ENCODE results near the gene TRAF2. TPM values are rescaled to one million over a fixed set of nuclear protein-coding genes. Genes with fewer than 3 reads are reported as not detected.

TRAF2 gene
- total RNA-seq, 1 experiment from 2014 or later: 10.1 TPM

DNA sequence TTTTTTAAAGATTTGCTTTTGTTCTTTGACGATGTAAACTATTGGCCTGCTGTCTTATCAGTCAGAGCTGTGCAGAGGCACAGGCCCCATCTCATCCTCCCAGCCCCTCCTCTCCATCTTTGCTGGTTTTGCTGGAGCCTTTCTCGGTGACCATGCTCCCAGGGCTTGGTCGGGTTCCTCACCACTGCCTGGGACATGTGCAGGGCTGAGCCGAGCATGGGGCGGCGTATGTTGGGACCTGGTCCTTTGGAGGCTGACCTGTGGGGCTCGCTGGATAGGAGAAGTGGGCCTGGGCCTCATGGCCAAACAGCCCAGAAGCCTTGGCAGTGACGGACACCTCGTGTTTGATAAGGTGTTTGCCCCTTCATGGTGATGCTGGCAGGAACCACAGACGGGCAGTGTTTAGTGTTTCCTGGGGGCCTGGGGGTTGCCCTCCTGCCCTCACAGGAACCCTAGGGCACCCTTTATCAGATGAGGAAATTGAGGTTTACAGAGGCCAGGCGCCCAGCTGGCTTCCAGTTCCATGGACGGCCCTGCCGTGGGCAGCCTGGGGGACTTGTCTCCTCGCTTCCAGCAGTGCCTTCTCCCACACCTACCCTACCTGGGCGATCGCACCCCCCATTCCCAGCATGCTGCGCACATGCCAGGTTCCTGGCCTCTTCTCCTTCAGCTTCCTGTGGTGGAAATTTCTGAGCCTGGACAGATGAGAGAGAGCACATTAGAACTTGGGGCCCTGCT lies 27.6 kb downstream of the TRAF2 start:
- no peak for DNase-seq (ENCODE audit: low read depth)

DNA sequence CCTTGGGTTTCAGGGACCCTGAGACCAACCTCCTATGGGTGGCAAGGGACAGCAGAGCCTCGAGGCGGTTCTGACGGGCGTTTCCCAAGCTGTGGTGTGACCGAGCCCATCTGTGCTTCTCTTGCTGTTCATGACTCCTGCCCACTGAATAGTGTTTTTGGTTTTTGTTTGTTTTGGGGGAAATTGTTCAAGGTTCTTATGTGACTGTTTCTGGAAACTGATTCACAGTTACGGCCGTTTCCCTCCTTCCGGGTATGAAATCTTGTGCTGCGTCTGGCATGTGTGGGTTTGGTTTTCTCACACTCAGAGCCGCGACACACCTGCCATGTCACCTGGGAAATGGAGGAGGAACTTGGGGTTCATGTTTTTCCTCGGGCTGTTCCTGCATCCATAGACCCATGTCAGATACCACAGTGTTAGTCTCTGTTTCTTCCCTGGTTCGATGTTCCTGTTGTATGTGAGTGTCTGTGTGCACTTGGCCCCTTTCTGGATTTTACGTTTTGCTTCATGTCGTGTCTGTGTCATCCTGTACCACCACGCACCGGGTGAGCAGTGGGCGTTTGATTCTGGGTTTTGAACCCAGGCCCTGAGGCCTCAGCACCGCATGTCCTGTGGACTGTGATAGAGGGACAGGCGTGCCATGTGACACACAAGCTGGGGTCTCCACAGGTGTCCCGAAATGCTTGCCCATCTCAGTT lies 29.5 kb downstream of the TRAF2 start:
- DNase-seq (ENCODE audit: low read depth): no peak

DNA sequence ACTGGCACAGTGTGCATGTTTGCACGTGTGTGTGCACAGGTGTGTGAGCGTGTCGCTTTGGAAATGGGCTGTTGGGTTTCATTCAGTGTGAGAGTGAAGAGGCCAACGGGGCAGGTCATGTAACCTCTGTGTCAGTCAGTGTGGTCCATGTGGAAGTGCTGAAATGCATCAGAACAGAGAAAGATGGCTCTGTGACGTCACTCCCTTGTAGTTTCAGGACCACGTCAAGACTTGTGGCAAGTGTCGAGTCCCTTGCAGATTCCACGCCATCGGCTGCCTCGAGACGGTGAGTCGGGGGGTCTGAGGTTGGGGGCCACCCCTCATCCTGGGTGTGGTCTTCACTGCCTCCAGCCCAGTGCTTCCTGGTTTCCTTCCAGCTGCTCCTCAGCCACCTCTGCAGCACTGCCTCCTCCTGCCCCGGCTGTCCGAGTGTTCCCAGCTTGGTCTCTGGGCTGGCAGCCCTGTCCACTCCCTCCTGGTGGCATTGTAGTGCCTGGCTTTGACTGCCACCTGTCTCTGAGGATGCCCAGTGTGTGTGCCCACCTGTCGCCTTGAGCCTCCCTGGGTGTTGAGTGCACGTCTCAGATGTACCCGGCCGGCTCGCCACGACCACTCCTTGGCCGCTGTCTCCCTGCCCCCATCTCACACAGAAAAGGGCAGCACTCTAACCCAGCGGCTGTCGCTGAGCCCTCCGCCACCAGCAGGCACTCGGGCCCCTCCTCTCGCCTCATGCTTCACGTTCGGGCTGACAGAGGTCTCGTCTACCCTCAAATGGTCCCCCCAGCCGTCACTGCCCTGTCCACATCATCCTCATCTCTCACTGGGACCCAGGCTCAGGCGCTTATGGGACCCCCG lies 30.2 kb downstream of the TRAF2 start:
- no peak for DNase-seq (ENCODE audit: low read depth)

DNA sequence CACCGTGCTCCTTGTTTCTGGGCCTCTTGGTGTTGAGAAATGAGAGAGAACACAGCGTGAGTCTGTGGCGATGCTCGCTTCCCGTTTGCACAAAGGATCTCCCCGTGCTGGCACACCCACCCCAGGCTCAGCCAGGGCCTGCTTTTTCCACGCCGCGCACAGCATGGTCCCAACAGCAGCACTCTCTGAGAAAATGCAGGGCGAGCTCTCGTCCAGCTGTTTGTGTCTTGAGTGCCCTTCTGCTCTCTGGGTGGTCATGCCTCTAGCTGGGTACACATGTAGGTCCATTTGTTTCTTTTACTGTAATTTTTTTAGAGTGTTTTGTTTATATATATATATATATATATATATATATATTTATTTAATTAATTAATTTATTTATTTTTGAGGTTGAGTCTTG lies 31.6 kb downstream of the TRAF2 start:
- DNase-seq (ENCODE audit: low read depth): no peak

DNA sequence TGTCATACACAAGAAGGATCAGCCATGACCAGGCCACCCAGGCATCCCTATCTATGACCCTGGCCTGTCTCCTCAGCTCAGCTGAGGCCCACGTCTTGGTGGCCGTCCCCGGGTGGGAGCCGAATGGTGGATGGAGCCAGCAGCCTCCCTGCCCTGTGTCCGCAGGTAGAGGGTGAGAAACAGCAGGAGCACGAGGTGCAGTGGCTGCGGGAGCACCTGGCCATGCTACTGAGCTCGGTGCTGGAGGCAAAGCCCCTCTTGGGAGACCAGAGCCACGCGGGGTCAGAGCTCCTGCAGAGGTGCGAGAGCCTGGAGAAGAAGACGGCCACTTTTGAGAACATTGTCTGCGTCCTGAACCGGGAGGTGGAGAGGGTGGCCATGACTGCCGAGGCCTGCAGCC lies 33.8 kb downstream of the TRAF2 start:
- DNase-seq (ENCODE audit: low read depth): no peak

DNA sequence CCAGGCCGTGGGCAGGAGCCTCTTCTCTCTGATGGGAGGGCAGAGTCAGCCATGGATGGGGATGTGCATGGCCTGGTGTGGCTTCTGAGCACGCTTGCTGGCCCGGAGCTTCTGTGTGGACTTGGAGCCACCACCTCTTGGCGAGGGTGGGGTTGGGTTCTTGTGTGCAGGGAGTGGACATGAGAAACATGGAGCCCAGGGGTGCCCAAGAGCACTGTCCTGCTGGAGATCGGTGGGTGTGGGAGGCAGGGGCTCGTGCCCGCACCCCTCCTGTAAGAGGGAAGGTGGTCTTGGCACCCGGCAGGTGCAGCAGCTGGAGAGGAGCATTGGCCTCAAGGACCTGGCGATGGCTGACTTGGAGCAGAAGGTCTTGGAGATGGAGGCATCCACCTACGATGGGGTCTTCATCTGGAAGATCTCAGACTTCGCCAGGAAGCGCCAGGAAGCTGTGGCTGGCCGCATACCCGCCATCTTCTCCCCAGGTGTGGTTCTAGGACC lies 34.5 kb downstream of the TRAF2 start:
- DNase-seq (ENCODE audit: low read depth): no peak

DNA sequence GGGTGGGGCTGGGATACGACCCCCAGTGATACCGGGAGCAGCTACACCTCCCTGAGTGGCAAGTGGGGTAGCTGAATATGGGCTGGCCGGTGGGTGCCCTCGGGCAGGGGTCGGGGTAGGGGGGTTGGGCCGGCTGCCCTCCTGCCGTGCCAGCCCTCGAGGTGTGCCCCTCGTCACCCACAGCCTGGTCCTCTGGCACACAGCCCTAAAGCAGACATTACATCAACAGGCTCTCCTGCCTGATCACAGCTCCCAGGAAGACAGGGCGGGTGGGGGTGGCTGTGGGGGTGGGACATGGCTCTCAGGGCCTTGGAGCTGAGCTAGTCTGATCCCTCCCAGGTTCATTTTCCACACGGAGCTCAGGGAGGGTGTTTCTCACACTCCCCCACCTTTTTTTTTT lies 35.0 kb downstream of the TRAF2 start:
- no peak for DNase-seq (ENCODE audit: low read depth)

DNA sequence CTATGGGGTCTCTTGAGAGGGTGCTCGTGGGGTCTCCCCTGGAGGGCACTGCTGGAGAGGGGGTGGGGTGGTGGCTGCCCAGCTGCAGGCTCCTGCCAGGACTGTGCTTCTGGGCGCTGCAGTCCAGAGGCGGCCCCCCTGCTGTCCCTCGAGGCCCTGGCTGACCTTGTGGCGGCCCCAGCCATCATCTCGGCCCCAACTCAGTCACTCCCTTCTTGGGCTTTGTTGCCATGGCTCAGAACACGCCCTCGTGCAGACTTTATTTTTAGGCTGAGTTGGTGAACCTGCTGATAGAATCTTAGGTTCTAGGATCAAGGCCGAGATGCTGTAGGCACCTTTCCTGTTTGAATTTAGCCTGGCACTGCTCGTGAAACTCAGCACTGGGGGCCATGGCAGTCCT lies 35.4 kb downstream of the TRAF2 start:
- DNase-seq (ENCODE audit: low read depth): no peak

DNA sequence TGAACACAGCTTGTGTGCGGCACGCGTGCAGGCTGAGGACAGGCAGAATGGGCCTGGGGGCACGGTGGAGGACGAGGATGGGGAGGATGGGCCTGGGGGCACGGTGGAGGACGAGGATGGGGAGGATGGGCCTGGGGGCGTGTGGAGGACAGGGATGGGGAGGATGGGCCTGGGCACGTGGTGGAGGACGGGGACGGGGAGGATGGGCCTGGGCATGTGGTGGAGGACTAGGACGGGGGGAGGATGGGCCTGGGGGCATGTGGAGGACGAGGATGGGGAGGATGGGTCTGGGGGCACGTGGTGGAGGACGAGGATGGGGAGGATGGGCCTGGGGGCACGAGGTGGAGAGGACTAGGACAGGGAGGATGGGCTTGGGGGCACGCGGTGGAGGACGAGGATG lies 36.2 kb downstream of the TRAF2 start:
- DNase-seq (ENCODE audit: low read depth): no peak

DNA sequence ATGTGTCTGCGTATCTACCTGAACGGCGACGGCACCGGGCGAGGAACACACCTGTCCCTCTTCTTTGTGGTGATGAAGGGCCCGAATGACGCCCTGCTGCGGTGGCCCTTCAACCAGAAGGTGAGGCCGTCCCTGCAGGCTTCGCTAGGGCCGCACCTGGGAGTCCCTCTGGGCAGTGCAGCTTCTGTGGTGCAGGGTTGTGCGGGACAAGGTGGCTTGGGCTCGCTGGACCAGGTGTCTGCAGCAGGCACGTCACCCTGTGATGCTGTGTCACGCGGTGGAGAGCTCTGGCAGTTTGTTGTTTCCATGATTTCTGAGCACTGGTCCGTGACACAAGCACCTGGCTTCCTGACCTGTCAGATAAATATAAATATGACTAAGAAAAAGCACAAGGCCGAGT lies 37.6 kb downstream of the TRAF2 start:
- DNase-seq (ENCODE audit: low read depth): no peak

DNA sequence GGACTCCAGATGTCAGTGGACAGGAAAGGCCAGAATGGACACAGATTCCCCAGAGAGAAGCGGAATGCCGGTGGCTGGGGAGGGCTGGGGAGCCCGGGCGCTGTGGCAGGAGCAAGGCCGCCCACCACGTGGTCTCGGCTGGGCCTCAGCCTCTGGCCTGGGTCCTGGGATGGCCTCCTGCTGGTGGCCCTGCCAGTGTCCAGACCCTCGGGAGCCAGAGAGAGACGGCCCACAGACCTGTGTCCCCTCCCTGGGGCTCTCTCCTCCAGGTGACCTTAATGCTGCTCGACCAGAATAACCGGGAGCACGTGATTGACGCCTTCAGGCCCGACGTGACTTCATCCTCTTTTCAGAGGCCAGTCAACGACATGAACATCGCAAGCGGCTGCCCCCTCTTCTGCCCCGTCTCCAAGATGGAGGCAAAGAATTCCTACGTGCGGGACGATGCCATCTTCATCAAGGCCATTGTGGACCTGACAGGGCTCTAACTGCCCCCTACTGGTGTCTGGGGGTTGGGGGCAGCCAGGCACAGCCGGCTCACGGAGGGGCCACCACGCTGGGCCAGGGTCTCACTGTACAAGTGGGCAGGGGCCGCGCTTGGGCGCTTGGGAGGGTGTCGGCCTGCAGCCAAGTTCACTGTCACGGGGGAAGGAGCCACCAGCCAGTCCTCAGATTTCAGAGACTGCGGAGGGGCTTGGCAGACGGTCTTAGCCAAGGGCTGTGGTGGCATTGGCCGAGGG lies 39.3 kb downstream of the TRAF2 start:
- no peak for DNase-seq (ENCODE audit: low read depth)

DNA sequence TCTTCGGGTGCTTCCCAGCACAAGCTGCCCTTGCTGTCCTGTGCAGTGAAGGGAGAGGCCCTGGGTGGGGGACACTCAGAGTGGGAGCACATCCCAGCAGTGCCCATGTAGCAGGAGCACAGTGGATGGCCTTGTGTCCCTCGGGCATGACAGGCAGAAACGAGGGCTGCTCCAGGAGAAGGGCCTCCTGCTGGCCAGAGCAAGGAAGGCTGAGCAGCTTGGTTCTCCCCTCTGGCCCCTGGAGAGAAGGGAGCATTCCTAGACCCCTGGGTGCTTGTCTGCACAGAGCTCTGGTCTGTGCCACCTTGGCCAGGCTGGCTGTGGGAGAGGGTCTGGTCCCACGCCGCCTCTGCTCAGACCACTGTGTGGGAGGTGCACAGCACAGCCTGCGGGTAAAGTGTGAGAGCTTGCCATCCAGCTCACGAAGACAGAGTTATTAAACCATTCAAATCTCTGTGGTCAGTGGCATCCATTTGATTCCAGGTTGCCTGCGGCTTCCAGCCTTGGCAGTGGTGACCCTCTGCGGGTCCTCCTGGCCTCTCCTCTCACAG lies 39.9 kb downstream of the TRAF2 start:
- no peak for DNase-seq (ENCODE audit: low read depth)

DNA sequence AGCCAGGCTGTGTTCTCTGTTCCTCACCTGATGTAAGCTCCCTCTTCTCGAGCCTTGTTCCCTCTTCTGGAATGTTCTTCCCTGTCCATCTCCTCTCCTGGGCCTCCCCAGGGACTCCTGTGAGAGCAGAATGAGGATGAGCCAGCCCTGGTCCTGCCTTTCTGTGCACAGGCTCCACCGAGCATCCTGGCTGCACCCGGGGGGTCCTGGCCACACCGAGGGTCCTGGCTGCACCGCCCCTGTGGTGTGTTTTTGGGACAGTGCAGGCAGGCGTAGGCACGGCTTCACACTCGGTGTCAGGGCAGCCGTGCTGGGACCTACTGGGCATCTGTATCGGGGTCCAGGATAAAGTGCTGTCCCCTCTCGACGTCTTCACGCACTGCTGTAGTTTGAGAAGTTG lies 40.4 kb downstream of the TRAF2 start:
- DNase-seq (ENCODE audit: low read depth): no peak

DNA sequence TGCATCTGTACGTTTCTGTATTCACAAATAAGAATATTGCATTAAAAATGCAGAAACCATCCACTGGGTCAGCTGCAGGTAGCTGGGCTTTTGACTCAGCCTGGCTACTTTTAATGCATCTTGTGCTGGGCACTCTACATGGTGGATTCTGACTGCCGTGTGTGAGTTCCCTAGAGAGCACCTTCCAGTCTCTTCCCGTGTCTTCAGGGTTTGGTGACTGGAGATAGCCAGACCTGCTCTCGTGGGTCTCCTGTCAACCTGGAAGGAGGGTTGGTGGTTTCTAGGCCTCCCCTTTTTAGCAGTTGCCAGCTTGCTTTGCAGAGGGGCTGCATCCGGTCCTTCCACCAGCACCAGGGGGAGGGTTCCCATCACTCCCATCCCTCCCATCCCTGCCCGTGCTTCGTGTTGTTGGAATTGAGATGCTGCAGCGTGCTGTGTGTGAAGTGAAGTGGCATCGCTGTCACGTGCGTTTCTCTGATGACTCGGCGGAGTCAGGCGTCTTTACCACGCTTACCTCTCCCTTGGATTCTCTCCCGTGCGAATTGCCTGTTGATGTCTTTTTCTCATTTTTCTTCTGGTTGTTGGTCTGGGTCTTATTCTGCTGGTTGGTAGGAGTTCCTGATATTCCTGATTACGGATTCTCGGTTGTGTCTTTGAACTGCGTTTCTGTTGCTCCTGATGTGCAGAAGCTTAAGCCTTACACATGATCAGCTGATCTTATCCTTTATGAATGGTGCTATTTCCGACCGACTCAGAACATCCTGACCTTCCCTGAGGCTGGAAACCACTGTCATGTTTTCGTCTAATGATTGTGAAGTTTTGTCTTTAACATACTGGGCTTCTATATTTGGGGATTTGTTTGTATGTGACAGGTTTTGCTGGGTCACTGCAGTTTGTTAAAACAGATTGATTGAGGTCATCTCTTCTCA lies 41.3 kb downstream of the TRAF2 start:
- peak; percentile 68 for DNase-seq (ENCODE audit: low read depth)

DNA sequence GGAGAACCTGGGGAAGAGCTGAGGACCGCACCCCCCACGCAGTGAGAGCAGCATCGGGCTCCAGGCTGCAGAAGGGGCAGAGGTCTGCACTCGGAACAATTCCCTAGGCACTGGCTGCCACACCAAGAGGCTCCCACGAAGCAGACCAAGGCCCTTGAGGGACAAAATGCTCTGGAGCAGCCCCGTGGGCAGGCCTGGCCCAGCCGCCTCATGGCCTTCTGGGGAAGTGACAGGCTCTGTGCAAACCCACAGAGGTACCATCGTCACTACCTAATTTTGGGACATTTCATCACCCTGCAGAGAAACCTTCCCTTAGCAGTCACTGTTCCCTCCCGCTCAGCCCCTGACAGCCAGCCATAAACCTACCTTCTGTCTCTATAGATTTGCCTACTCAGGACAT lies 42.3 kb downstream of the TRAF2 start:
- no peak for DNase-seq (ENCODE audit: low read depth)

DNA sequence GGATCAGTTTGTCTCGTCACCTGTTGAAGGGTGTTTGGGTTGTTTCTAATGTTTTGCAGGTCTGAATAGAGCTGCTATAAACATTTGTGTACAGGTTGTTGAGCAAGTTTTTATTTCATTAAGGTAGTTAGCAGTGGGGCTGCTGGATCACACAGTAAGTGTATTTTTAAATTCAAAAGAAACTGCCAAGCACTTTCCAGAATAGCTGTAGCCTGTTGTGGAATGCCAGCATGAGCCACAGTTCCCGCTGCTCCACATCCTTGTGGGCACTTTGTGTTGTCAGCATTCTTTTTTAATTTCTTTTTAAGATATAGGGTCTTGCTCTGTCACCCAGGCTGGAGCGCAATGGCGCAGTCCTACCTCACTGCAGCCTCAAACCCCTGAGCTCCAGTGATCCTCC lies 43.7 kb downstream of the TRAF2 start:
- no peak for DNase-seq (ENCODE audit: low read depth)

DNA sequence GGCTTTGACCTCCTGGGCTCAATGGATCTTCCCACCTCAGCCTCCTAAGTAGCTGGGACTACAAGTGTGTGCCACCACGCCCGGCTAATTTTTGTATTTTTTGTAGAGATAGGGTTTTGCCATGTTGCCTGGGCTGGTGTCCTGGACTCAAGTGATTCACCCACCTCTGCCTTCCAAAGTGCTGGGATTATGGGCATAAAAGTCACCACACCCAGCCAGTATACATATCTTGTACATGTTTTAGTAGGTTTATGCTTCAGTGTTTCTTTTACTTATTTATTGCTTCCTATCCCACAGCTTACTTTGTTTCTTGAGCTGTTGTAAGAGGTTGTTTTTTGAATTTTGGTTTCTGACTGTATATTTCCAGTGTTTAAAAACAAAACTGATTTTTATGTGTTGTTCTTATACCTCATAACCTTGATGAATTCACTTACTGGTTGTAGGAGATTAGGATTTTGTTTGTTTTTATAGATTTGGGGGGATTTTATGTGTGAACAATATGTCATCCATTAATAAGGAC lies 45.4 kb downstream of the TRAF2 start:
- DNase-seq (ENCODE audit: low read depth): no peak

DNA sequence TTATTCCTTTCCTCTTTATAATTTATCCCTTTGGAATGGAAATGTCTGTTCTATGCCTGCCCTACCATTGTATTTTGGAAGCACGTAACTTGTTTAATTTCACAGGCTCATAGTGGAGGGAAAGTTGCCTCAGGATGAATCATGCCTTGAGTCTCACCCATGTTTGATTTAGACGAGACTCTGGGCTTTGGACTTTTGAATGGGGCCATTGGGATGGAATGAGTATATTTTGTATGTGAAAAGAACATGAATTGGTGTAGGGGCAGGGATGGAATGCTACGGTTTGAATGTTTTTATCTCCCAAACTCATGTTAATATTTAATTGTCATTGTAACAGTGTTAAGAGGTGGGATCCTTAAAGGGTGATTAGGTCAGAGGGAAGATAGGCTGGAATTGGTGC lies 48.0 kb downstream of the TRAF2 start:
- DNase-seq (ENCODE audit: low read depth): no peak

DNA sequence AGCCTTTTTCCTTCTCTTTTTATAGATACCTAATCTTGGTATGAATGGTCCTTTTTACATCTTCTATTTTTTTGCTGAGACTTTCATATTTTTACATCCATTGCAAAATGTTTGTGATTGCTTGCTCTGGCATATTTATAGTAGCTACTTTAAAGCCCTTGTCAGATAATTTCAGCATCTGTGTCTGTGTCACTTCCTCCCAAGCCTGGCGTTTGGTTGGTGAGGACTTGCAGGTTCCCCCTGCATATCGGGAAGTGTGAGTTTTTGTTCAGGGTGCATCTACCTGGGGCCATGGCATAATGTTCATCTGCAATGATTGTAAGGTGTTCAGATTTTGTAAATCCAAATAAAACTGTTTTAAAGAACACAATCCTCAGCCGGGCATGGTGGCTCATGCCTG lies 49.3 kb downstream of the TRAF2 start:
- no peak for DNase-seq (ENCODE audit: low read depth)

DNA sequence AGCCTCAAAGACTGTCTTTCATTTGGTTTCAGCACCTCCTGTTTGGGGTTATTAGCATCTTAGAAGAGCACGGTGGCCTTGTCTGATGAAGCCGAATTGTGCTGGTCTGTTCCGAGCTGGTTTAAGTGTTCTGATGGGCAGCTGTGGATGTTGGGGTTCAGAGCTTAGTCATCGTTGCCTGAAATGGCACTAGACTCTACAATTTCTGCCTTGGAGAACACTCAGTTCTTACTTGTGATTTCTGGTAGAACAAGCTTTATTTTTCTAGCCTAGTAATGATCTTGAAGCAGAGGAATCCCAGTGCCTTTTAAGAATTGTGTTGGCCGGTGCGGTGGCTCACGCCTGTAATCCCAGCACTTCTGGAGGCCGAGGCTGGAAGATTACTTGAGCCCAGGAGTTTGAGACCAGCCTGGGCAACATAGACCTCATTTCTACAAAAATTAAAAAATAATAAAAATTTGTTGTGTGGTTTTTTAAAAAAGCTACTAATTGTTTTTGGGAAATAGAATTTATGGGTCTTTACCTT lies 50.4 kb downstream of the TRAF2 start:
- DNase-seq (ENCODE audit: low read depth): no peak

All from RPMI7951 (cell line).